ENCODE measurements around the gene TIAM2. TPM values are rescaled to one million over a fixed set of nuclear protein-coding genes. Genes with fewer than 3 reads are reported as not detected.

TIAM2 gene
- total RNA-seq, 4 donors from 2014 or later: 4.2 to 12.7 (median 7.5) TPM

GRCh38 chr6:155021680-155022079, 26.6 kb downstream of the TIAM2 start:
- in situ Hi-C loops (cut with MboI; ENCODE audit: low pct_ligation_motif_present in 1 of 4, low pct_unique_long_range_greater_than_20kb in 1 of 4, low sequenced_read_pairs in 3 of 4) (no loop called here), intact Hi-C loops (cut with DNase I; ENCODE audit: low total_unique reads) (no loop called here)
- 90% methylated on average over 3 to 5 of the region's 5 CpGs for WGBS, 2 donors (ENCODE audit: low coverage in 1 of 2)
- Histone ChIP-seq H3K27me3 (no peaks in the 10 kb centered on the region), H3K4me3 (no peak overlapping the region), H3K27ac (no peak overlapping the region), H3K9me3 (no peaks in the 10 kb centered on the region), H3K36me3 (no peaks in the 10 kb centered on the region), H3K4me1 (no peaks in the 10 kb centered on the region)
- TF ChIP-seq CTCF (IDR thresholded peaks at IDR 0.05) (no peak), POLR2AphosphoS5 (IDR thresholded peaks at IDR 0.05) (no peak), POLR2A (IDR thresholded peaks at IDR 0.05) (no peak), EP300 (IDR thresholded peaks at IDR 0.05; ENCODE audit: low read depth) (no peak)
- DNase-seq: no peak

DNA sequence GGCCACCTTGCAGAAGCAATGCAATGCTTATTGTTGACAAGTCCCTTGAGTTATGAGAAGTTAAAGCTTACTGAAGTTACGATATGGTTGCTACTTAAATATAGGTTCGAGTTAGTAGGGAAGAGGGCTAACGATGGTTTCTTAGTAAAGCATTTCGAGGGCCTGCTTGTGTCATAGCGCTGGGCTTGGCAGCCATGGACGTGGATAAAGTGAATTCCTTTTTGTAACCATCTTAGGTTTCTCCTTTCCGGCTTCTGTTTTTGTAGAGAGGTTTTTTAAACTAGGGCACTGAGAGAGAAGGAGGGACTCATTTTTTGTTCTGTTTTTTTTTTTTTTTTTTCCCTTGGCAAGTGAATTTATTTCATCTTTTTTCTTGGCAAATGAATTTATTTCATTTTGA, 27.6 kb downstream of the TIAM2 start:
- no peak overlapping the region for H3K4me3 ChIP-seq
- no peaks in the 10 kb centered on the region for H3K4me1 ChIP-seq
- DNase-seq: no peak
- no peaks in the 10 kb centered on the region for H3K36me3 ChIP-seq
- H3K27ac ChIP-seq: no peak overlapping the region
- no peaks in the 10 kb centered on the region for H3K9me3 ChIP-seq
- intact Hi-C loops (cut with DNase I; ENCODE audit: low total_unique reads) (no loop called here), in situ Hi-C loops (cut with MboI; ENCODE audit: low pct_ligation_motif_present in 1 of 4, low pct_unique_long_range_greater_than_20kb in 1 of 4, low sequenced_read_pairs in 3 of 4) (no loop called here)
- WGBS, 2 donors (ENCODE audit: low coverage in 1 of 2): 75 to 87% methylated on average over 6 to 7 of the region's 7 CpGs
- TF ChIP-seq POLR2A (IDR thresholded peaks at IDR 0.05): no peak
- no peaks in the 10 kb centered on the region for H3K27me3 ChIP-seq

DNA sequence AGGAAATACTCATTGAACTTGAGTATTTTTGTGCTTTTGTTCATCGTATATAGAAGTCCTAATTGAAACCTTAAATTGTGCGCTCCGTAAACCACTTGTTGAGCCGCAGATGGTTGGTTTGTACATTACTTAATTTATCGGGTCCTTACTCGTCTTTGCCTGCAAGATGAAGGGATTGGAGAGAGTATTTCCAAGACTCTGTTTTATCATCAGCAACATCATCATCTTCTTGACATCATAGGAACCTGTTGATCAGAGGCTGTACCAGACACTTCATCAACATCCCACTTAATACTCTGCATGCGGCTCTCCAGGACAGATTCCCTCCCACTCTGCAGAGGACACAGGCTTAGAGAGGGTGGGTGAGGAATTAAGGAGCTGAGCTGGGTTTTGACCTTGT, 28.6 kb downstream of the TIAM2 start:
- H3K36me3 ChIP-seq: no peaks in the 10 kb centered on the region
- in situ Hi-C loops (cut with MboI; ENCODE audit: low pct_ligation_motif_present in 1 of 4, low pct_unique_long_range_greater_than_20kb in 1 of 4, low sequenced_read_pairs in 3 of 4): no loop called here
- H3K27ac ChIP-seq: no peak overlapping the region
- no peaks in the 10 kb centered on the region for H3K9me3 ChIP-seq
- no peak overlapping the region for H3K4me3 ChIP-seq
- H3K27me3 ChIP-seq: no peaks in the 10 kb centered on the region
- intact Hi-C loops (cut with DNase I; ENCODE audit: low total_unique reads): no loop called here
- 90 to 94% methylated on average over 2 to 7 of the region's 7 CpGs for WGBS, 2 donors (ENCODE audit: low coverage in 1 of 2)
- H3K4me1 ChIP-seq: no peaks in the 10 kb centered on the region
- TF ChIP-seq POLR2A (IDR thresholded peaks at IDR 0.05): no peak
- no peak for TF ChIP-seq POLR2AphosphoS5 (IDR thresholded peaks at IDR 0.05)
- no peak for TF ChIP-seq CTCF (IDR thresholded peaks at IDR 0.05)
- no peak for TF ChIP-seq EP300 (IDR thresholded peaks at IDR 0.05; ENCODE audit: low read depth)
- no peak for DNase-seq

DNA sequence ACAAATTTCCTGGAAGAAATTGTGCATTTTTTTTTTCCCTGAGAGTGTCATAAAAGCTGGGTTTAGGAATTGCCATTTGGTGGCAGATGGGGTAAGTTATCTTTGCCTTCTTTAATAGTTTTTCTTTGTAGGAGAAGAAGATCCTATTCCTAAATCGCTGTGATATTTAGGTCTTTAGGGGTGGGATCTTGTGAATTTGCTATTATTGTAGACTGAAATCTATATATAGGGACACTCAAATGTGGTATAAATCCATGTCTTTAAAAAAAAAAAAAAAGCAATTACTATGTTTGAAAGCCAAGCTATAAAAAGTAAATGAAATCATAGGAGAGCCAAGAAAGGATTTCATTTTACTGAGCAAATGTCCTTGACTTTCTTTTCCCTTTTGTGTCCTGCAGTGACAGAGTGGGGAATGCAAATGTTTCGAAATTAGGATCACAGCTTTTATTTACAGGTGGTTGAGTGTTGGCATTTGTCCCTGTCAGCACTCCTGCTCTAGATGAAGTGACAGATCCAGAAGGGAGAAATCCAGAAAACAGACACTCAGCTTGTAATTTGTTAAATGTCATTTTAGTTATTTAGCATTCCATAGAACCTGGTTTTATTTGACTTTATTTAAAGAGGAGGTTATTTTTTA, 29.4 kb downstream of the TIAM2 start:
- in situ Hi-C loops (cut with MboI; ENCODE audit: low pct_ligation_motif_present in 1 of 4, low pct_unique_long_range_greater_than_20kb in 1 of 4, low sequenced_read_pairs in 3 of 4): no loop called here
- DNase-seq: no peak
- Histone ChIP-seq H3K9me3 (no peaks in the 10 kb centered on the region), H3K27ac (no peak overlapping the region), H3K36me3 (no peaks in the 10 kb centered on the region), H3K4me3 (no peak overlapping the region), H3K4me1 (no peaks in the 10 kb centered on the region), H3K27me3 (no peaks in the 10 kb centered on the region)
- intact Hi-C loops (cut with DNase I; ENCODE audit: low total_unique reads): no loop called here
- no peak for TF ChIP-seq POLR2AphosphoS5 (IDR thresholded peaks at IDR 0.05)
- no peak for TF ChIP-seq CTCF (IDR thresholded peaks at IDR 0.05)
- no peak for TF ChIP-seq EP300 (IDR thresholded peaks at IDR 0.05; ENCODE audit: low read depth)
- TF ChIP-seq POLR2A (IDR thresholded peaks at IDR 0.05): no peak
- WGBS, 2 donors (ENCODE audit: low coverage in 1 of 2): 58 to 65% methylated on average over 2 of the region's 2 CpGs

Data from transverse colon (tissue), 4 donors.